Stimulated activated CD4-positive, alpha-beta T cell treated with anti-CD3 and anti-CD28 coated beads, Interleukin-1b, Interleukin-23, amount 100 ng/mL, for 4 hours (primary cell): ENCODE measurements around the gene RAI1.

Experiments used
- DNase-seq, 2 donors: peaks; one replicate each; pipeline ENCODE4 v3.0.0-alpha.2; 2020; ENCODE audit warnings: low read depth in 2 of 2

Gene RAI1

DNA sequence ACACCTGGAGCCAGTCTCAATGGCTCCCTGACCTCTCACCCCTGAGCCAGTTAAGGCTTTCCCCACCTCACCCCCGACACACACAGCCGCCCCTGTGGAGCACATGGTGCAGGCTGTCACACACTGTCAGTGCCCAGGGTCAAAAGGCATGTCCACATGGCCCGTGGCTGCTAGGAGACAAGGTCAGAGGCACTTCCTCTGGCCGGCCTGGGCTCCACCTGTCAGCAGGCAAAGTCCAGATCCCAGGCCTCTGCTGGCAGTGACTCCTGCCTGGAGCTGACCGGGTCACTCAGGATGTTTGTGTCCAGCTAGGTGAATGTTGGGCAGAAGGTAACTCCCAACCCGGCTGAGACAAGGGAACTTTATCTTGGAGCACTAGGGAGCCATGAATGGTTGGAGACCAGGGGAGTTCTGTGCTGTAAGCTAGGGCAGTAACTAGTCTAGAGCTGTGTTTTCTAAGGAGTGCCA is 149.5 kb downstream of the RAI1 start:
- no peak for DNase-seq

DNA sequence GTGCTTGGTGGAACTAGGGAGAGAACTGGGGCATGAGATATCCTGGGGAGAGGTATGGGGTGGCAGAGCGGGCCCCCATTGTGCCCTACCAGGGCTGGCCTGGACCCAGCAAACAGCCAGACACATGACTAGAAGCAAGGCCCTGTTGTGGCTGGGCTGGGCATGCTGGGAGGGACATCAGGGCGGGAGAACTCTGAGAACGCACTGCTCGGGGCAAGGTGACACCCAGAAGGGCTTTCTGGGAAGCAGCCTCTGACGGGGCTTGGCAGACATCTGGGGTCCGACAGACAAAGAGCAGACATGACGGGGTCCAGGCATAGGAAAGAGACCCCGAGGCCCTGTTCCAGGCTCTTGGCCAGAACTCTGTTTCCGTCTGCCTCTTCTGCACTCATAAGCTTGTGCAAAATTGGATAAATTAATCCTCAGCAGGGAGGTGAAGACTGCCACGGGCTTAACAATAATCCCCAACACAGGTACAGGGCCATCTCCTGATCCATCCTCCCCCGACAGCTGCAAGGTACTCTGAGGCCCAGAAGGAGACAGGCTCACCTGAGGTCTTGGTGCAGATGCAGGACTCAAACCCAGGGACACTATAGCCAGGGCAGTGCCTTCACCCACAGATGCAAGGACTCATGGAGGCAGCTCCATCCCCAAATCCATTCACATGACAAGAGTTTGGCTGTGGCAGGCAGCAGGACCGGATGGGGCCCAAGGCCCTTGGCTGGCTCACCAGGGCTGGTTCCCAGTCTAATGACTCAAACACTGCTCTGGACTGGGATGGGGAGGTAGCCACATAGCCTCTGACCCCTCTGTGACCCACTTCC is 150.2 kb downstream of the RAI1 start:
- DNase-seq = no peak

DNA sequence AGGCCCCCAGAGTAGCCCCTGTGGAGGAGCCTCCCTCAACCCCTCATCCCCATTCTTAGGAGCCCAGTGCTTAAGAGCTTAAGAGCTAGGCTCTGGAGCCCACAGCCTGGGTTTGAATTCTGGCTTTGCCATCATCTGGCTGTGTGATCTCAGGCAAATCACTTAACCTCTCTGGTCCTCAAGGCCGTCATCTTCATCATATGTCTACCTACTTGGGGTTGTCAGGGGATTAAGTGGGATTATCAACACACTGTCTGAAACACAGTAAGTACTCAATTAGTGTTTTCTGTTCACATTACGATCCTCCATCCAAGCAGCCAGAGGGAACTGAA is 150.7 kb downstream of the RAI1 start:
- no peak for DNase-seq

DNA sequence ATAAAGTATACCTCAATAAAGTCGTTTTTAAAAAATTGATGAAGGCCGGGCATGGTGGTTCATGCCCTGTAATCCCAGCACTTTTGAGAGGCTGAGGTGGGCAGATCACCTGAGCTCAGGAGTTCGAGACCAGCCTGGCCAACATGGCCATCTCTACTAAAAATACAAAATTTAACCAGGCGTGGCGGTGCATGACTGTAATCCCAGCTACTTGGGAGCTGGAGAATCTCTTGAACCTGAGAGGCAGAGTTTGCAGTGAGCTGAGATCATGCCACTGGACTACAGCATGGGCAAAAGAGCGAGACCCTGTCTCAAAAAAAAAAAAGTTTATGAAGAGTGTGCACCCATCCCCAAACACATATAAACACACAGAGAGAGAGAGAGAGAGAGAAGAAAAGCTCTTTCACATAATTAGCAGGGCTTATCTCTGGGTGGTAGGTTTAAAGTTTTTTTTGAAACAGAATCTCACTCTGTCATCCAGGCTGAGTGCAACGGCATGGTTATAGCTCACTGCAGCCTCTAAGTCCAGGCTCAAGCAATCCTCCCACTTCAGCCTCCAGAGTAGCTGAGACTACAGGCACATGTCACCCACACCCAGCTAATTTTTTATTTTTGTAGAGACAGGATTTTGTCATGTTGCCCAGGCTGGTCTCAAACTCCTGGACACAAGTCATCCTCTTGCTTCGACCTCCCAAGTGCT is 152.6 kb downstream of the RAI1 start:
- DNase-seq = no peak

DNA sequence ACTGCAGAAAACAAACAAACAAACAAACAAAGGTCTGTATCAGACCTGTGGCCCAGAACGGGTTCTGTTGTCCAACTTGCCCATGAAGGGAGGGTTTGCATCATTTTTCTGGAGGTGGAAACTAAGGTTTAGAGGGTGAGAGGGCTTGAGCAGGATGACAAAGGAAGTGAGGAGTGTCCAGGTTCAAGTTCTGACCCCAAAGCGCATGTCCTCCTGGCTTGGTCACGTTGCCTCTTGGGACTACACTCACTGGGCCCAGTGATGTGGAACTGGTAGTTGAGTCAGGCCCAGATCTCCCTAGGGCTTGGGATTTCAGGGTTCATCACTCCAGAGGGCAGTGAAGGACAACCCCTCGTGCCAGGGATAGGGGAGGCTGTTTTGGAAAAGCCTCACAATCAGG is 153.7 kb downstream of the RAI1 start:
- DNase-seq = no peak

DNA sequence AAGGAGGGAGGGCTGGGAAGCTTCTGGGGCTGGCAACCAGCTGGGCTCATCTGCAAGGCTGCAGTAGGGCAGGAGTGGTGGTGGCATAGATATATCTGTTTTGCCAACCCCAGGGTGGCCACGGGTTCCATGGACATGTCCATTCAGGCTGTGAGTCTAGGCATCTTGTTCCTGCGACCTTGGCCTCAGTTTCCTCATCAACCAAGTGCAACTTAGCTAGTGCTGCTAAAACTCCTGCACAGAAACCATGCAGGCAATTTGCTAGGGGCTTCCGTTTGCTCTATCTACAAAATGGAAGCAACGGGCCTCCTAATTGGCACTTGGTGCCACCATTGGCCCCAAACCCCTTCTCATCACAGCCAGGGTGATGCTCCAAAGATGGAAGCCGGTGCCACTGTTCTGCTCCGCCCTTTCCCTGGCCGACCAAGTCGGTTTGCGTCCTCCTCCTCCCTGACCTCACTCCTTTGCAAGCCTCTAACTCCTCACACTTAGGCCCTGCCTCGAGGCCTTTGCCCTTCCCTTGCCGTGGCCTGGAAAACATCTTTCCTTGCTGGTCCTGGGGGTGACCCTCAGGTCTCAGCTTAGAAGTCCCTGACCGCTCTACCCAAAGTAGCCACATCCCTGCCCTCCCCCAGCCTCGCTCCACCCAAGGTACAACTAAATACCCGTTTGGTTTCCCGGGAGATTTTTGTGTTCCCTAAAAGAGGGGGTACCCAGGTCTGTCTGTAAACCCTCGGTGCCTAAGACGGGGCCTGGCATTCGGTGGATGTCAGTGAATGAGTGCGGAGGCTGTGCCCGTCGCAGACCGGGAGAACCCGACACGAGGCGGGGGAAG is 154.4 kb downstream of the RAI1 start:
- DNase-seq = no peak

DNA sequence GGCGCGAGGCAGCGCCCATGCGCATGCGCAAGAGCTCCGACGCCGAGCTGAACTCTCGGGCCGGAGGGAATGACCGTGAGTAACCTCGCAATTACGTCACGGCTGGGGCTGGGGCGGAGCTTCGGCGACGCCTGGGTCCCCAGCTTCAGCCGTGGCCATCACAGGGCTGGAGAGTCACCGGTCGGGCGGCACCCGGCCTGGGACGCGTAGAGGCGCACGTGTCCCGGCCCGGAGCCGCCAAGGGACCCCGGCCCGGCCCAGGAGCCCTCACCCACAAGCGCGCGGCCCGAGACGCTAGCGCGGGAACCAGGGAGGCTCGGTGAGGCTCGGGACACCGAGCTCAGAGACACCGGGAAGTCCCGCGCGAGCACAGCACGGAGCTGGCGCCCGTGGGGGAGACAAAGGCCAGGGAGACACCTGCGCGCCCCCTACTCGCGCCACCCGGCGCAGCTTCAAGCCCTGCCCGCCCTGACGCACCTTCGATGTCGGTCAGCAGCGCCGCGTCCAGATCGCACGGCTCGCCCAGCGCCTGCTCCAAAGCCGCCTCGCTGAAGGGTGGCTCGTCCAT is 155.1 kb downstream of the RAI1 start:
- peak; percentile 95 to 96 for DNase-seq

DNA sequence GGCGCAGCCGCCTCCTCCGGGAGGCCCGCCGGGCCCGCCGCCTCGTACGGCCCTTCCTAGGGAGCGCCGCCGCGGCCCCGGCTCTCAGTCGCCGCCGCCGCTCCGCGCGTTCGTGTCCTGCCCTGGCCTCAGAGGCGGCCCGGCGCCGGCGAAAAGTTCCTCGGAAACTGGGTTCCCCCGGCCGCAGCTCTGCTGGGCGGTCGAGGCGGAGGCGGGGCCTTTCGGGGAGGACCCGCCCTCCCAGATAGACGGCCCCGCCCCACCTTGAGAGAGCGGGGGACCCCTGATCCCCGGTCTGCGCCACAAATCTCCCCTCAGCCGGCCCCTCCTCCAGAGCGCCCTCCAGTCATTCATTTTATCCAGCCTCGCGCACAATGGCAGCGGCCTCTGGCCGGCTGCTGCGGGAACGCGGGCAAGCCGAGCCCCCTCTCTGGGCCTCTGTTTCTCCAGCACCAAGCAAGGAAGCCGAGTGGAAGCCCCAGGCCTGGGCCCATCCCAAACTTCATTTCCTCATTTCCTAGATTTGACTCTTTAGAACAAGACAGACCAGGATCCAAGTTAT is 155.6 kb downstream of the RAI1 start, which contains the start of gene SREBF1:
Gene SREBF1, minus strand, starts transcription at position 169 of the 562 bp plus-strand sequence. CDS start 169 bp downstream, outside the sequence.
- DNase-seq = peak; percentile 46 to 60

DNA sequence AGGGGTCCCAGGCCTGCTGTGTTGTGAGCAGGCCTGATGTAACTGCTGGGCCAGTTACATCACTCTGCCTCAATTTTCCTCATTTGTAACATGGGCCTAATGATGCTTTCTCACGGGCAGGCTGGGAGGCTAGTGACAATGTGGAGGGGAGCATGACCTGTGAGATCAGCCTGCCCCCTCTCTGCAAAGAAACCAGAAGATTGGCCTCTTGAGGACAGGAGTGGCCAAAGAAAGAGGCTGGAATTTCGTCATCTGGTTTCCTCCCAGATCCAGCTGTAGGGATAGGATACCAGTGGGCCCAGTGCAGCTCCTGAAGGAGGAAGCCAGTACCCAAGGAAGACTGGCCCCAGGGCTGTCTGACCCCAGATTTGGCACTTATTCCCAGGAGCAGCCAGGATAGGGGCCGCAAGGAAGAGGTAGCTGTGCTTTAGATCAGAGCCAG is 156.1 kb downstream of the RAI1 start:
- DNase-seq = no peak

DNA sequence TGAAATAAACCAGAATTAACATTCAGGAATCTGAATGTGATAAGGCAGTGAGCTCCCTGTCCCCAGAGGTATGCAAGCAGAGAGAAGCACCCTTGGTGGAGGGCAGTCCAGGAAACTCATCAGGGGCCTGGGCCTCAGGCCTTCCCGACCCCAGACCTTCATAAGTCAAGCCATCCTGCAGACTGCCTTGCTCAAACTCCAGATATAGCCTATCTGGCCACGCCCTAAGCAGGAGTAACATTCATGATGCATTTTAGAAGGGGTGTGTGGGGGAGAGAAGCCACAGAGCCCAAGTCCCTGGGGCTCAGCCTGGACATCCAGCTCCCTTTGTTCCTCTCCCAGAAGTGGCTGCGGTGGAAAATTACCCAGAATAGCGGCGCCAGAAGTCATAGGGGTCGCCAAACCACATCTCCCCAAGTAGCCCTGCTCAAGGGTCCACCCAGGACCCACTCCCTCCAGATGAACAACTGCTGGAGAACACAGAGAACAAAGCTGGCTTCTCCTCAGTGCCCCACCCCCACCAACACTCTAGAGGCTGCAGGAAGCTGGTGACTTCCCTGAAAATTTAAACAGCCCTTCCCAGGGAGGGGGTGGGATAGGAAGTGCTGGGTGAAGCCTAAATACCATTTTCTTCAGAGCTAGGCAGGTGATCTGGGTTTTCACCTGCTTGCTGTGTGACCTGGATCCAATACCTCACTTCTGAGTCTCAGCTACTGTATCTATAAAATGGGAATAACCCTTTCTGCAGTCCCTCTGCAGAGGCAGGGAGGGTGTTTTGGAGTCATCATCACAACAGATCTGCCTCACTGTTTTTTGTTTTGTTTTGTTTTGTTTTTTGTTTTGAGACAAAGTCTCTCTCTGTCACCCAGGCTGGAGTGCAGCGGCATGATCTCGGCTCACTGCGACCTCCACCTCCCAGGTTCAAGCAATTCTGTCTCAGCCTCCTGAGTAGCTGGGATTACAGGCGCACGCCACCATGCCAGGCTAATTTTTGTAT is 157.0 kb downstream of the RAI1 start:
- no peak for DNase-seq

DNA sequence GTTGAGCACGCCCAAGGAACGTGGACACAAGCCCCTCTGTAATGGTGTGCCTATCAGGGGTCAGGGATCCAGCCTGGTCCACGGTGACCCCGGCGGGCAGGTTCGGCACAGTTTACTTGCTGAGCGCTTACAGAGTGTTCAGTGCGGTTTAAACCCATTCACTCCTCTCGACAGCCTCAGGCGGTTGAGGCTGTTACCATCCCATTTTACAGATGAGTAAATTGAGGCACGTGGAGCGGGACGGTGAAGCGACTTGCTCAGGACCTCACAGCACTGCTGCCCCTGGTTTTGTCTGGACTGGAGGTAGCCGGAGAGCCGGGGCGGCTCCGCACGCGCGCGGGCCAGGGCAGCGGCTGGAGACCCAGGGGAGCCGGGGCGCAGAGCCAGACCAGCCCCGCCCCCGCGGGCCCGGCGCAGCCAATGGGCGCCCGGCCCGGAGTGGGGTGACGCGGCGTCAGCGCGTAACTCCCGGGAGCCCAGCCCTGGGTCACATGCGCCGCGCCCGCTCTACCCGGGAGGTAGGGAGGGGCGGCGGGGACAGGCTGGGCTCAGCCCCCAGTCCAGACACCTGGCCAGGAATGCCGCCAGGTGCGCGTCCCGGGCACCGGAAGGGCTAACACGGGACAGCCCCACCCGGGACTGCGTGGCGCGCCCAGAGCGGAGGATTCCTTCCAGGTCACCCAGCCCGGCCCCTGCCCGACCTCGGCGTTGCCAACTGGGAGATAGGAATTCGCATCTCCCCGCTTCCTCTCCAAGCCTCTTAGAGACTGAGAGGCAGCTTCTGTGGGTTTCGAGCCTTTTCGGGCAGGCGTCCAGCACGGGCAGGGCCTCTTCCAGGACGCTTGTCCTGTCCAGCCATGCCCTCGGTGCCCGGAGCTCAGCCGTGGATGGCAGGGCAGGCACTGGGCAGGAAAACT is 158.8 kb downstream of the RAI1 start:
- peak; percentile 64 to 79 for DNase-seq

DNA sequence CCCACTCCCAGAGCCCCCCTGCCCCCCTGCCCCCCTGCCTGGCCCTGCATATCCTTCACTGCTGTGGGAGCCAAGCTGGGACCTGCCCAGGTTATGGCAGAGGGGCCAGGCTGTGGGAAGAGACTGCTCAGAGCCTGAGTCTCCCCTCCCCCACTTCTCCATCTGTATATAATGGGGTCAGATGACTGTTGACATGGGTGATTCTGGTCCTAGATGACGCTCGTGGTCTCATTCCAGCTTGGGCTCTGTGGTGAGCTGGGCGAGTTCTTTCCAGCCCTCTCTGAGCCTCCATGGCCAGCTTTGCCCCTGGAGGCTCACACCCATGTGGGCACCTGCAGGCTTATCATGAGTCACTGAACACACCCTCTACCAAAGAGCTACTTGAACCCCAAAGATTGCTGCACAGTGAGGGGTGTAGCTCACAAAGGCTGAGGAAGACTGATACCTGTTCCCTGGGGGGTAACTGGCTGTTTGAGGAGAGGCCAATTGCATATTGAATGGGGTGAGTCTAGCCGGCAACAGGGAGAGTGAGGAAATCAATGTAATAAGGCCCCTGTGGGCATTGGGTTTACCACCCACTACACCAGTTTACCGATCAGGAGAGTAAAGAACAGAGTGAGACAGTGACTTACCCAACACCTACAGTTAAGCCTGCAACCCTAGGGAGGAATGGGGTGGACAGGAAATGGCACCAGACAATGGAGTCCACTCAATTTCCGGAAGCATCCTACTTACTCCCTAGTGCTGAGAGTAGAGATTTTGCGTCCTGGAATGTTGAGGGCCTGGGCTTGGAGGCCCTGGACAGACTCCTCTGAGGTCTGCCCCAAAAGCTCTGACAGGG is 159.7 kb downstream of the RAI1 start:
- no peak for DNase-seq

DNA sequence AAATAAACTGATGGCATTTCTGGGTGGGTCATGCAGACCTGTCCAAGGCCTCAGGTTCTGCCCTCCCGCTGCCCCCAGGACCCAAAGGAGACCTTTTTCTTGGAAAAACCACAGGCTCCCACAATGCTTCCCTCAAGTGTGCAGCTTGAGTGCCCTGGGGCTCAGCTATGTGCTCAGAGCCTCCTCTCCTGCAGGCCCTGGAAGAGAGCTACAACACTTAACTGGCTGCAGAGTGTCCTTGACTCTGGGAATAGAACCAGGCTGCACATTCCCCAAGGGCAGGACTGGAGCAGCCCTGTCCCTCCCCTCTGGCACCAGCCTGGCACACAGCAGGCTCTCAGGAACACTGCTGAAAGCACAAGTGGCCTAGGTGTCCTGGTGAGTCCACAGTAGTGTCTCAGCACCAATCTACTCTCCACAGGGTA is 160.4 kb downstream of the RAI1 start:
- DNase-seq = no peak

DNA sequence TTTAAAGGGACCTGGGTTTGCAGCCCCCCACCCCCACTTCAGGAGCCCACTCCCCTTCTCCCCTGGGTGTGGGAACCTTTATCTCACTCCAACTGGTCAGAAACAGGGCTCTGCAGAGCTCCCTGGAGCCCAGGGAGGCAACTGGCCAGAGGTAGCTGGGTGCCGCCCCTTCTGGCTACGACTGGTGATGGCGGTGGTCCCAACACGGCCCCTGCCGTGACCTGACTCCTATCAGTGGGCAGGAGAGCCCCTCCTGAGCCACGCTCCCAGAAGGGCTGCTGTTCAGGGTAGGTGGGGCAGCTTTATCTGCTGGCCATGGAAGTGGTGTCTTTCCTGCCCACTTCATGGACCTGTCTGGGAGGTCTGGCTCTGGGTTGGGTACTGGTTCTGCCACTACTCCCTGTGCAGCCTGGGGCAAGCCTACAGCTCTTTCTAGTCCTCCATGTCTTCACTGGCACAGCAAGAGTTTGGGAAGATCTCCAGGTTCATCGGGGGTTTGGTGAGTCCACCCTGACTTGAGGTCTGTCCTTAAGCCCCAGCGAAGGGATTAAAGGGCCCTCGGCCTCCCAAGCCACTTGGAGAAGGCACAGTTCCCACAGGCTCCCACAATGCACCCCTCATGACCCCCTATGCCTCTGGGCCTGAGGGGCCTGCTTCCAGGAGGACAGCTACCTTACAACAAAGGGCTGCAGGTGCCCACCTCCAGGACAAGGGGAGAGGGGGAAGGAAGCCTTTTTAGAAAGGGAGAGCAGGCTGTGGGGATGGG is 161.0 kb downstream of the RAI1 start:
- DNase-seq = no peak

DNA sequence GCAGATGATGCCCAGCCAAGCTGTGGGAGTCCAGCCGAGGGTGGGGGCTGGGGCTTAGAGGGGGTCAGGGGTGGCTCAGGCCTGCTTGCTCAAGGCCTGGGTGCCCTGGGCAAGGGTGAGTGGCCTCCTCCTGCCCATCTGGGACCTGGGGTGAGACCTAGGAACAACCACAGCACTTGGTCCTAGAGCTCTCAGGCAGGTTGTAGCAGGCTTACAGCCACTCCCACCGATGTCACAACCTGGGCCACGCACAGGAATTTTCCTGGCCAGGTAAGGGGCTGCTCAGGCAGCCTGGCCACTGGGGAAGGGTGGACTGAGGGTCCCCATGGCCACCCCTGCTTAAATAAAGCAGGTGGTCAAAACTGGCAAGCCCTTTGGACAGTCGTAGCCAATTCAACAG is 161.8 kb downstream of the RAI1 start:
- no peak for DNase-seq

DNA sequence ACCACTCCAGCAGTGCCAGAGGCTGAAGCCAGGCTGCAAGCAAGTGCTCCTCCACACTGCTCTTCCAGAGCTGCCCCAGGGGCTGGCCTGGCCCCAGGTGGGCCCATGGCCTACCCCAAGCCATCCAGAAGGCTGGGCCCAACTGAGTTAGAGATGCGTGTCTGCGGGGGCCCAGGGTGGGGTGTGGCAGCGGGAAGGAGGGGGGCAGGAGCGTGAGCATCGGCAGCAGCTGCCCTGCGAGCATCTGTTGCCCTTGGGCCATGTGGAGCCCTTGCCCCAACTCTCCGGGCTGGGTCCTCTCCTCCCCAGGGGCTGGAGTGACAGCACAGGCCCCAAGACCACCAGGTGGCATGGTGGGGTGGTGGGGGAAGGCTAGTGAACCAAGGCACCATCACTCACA is 162.8 kb downstream of the RAI1 start:
- no peak for DNase-seq

DNA sequence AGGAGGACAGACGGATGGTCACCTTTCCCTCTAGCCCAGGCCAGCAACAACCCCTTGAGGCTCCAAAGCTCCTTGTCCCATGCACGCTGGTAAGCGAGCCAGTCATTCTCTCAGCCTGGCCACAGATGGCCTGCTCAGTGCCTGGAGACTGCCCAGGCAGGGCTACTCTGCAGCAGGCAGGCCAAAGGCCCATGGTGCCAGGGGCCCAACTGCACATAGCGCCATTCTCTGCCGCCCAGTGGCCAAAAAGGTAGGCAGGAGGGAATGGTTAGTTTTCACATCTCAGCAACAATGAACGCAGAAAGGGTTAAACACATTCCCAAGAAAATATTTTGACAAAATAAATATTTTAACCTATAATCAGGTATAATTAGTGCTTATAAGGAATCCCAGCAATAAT is 163.2 kb downstream of the RAI1 start:
- DNase-seq = no peak
